GM12878 (cell line): ENCODE data around the gene AP4B1. TPM values are rescaled to one million over a fixed set of nuclear protein-coding genes. Genes with fewer than 3 reads are reported as not detected.

Source experiments
- ATF7 ChIP-seq: fragments of 450-650 bp; IDR thresholded peaks from 2 replicates; pipeline ENCODE4 v1.6.1; 2016; ENCODE audit warnings: low read depth, mild to moderate bottlenecking
- BCL11A ChIP-seq: IDR thresholded peaks from 2 replicates; pipeline ENCODE4 v1.6.1; 2011; ENCODE audit warnings: low read depth, low read length
- BMI1 ChIP-seq: fragments of 450-650 bp; IDR thresholded peaks from 2 replicates; pipeline ENCODE4 v1.6.1; 2016; ENCODE audit warnings: mild to moderate bottlenecking, moderate library complexity, borderline replicate concordance
- CREB1 ChIP-seq: IDR thresholded peaks from 2 replicates; pipeline ENCODE4 v1.6.1; 2012; ENCODE audit warnings: low read depth, mild to moderate bottlenecking, inconsistent platforms
- ETV6 ChIP-seq, 2 experiments: fragments of 450-650 bp in 1 of 2; IDR thresholded peaks in 1 of 2; conservative IDR thresholded peaks in 1 of 2; 2 replicates each; pipeline ENCODE4 v1.6.1; 2014; ENCODE audit warnings: antibody characterized with exemption in 1 of 2, borderline replicate concordance in 1 of 2, low read depth in 1 of 2, mild to moderate bottlenecking in 1 of 2, moderate library complexity in 1 of 2
- IRF5 ChIP-seq: fragments of 450-650 bp; IDR thresholded peaks from 2 replicates; pipeline ENCODE4 v1.6.1; 2017; ENCODE audit warnings: borderline replicate concordance
- JUND ChIP-seq: IDR thresholded peaks from 2 replicates; pipeline ENCODE4 v1.6.1; 2012; ENCODE audit warnings: low read depth, mild to moderate bottlenecking, low read length, improper control_type of control experiment, moderate library complexity
- MTA3 ChIP-seq: IDR thresholded peaks from 2 replicates; pipeline ENCODE4 v1.6.1; 2012; ENCODE audit warnings: low read length, inconsistent platforms, borderline replicate concordance
- MYB ChIP-seq: fragments of 150-350 bp; IDR thresholded peaks from 2 replicates; pipeline ENCODE4 v1.6.1; 2014; ENCODE audit warnings: mild to moderate bottlenecking, low read depth, low read length, borderline replicate concordance
- PKNOX1 ChIP-seq: fragments of 450-650 bp; IDR thresholded peaks from 2 replicates; pipeline ENCODE4 v1.6.1; 2016; ENCODE audit warnings: mild to moderate bottlenecking
- POLR2AphosphoS5 ChIP-seq: IDR thresholded peaks from 2 replicates; pipeline ENCODE4 v1.6.1; 2011; ENCODE audit warnings: mild to moderate bottlenecking, low read length, inconsistent platforms
- RELA ChIP-seq: fragments of 450-650 bp; IDR thresholded peaks from 2 replicates; pipeline ENCODE4 v1.8.0; 2014; ENCODE audit warnings: borderline replicate concordance; ENCODE audit not compliant: partially characterized antibody
- SIX5 ChIP-seq: IDR thresholded peaks from 2 replicates; pipeline ENCODE4 v1.6.1; 2011; ENCODE audit warnings: mild to moderate bottlenecking, low read depth, low read length, moderate library complexity; ENCODE audit not compliant: severe bottlenecking
- SMAD1 ChIP-seq: fragments of 450-650 bp; IDR thresholded peaks from 2 replicates; pipeline ENCODE4 v1.6.1; 2018; ENCODE audit warnings: mild to moderate bottlenecking, low read depth; ENCODE audit not compliant: partially characterized antibody
- SPI1 ChIP-seq: IDR thresholded peaks from 2 replicates; pipeline ENCODE4 v1.6.1; 2011; ENCODE audit warnings: low read depth, mild to moderate bottlenecking, low read length, moderate library complexity, borderline replicate concordance; ENCODE audit not compliant: insufficient read depth
- SREBF2 ChIP-seq: IDR thresholded peaks from 2 replicates; pipeline ENCODE4 v1.6.1; 2012; ENCODE audit warnings: mild to moderate bottlenecking, low read length
- TARDBP ChIP-seq: IDR thresholded peaks from 2 replicates; pipeline ENCODE4 v1.6.1; 2016; ENCODE audit warnings: borderline replicate concordance
- ZSCAN29 ChIP-seq: fragments of 450-650 bp; IDR thresholded peaks from 2 replicates; pipeline ENCODE4 v1.6.1; 2017; ENCODE audit warnings: mild to moderate bottlenecking, moderate library complexity
- ZZZ3 ChIP-seq: IDR thresholded peaks from 2 replicates; pipeline ENCODE4 v1.6.1; 2011; ENCODE audit warnings: low read depth; ENCODE audit not compliant: control insufficient read depth, insufficient read length
- polyA plus RNA-seq, 11 experiments: library from polyadenylated mRNA; depleted of rRNA in 4 of 11; unstranded in 6 of 11; stranded (reverse) in 5 of 11; fragments of >200 nt; fragmentation: Nextera tagmentation in 4 of 11; fragmentation: Illumina TruSeq in 1 of 11; extraction: Ambion mirVana in 4 of 11; extraction: Trizol in 1 of 11; gene quantifications; 1 replicate in 1 of 11; 2 replicates in 10 of 11; pipeline versions ENCODE4 v1.2.1 to v1.2.3, GENCODE V29; 2011 to 2016; ENCODE audit warnings: inconsistent platforms in 2 of 11, missing spikeins in 2 of 11, low read depth in 1 of 11
- total RNA-seq, 4 experiments: library from RNA; depleted of rRNA in 3 of 4; stranded (reverse); fragments of >200 nt in 3 of 4; fragmentation: Illumina TruSeq in 1 of 4; extraction: Trizol in 1 of 4; gene quantifications; 2 replicates each; pipeline versions ENCODE4 v1.2.1 to v1.2.3, GENCODE V29; 2013 to 2021
- TF ChIP-seq, protein P1 (sequence below): IDR thresholded peaks from 2 replicates; pipeline ENCODE4 v1.6.1; 2011; ENCODE audit warnings: borderline replicate concordance, low read depth, mild to moderate bottlenecking, moderate library complexity, low read length; ENCODE audit not compliant: insufficient read depth, poor library complexity, severe bottlenecking
- TF ChIP-seq, protein P2 (sequence below): fragments of 450-650 bp; conservative IDR thresholded peaks from 2 replicates; pipeline ENCODE4 v1.6.1; 2017; ENCODE audit warnings: mild to moderate bottlenecking, moderate library complexity
- TF ChIP-seq, protein P3 (sequence below): fragments of 450-650 bp; IDR thresholded peaks from 2 replicates; pipeline ENCODE4 v1.6.1; 2016; ENCODE audit warnings: mild to moderate bottlenecking

Gene AP4B1
- total and polyA plus RNA-seq, 10 of the 15 experiments (the other 5 are each of a cell fraction or from before 2014, with no cell fraction given), result 27.2 to 61.0 (median 33.0) TPM

DNA sequence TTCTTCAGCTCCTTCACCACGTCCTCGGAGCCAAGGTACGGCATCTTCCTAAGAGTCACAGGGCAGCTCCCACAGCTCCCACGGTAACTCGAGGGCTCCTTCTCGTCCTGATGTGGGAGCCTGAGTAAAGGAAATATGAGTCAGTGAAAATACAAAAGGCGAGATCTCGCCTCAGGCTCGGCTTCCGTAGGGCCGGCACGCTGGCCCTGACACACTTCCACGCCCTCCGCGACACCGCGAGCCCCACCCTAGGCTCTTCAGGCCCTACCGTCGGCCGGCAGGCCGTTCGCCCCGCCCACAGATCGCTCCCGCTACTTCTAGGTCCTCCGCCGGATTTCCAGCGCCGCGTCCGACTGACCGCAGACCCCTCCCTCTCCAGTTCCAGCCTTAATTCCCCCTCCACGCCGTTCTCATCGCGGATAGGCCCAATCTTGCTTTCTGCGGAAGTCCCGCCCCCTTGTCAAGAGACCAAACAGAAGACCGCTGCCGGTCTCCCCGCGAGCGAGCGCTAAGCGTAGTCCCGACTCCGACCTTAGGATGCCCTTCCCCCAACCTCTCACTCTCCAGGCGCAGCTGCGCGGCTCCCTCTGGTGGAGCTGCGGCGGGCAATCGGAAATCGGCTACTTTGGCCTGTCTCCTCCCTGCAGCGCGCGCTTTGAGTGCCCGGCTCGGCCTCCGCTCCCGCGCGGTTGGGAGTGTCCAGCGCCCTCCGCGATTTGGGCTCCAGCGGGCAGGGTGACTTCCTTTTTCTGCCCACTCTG is at the start of gene AP4B1, which contains the start of gene DCLRE1B (continued):
- 0 out of 2 replicates have a peak, but pooled peaks have one; percentile 1 for TF ChIP-seq JUND
- no peak for TF ChIP-seq IRF5
- TF ChIP-seq CREB1, result peak; percentile 47; the same call in 1 of the 2 replicates
- peak; percentile 26 for TF ChIP-seq SIX5
- TF ChIP-seq, protein P1, sequence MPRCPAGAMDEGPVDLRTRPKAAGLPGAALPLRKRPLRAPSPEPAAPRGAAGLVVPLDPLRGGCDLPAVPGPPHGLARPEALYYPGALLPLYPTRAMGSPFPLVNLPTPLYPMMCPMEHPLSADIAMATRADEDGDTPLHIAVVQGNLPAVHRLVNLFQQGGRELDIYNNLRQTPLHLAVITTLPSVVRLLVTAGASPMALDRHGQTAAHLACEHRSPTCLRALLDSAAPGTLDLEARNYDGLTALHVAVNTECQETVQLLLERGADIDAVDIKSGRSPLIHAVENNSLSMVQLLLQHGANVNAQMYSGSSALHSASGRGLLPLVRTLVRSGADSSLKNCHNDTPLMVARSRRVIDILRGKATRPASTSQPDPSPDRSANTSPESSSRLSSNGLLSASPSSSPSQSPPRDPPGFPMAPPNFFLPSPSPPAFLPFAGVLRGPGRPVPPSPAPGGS, result no peak
- no peak; the same call in 1 of the 2 replicates for TF ChIP-seq MTA3
- TF ChIP-seq RELA, result peak; percentile 90
- no peak for TF ChIP-seq SREBF2
- no peak for TF ChIP-seq BMI1
- peak; percentile 73; the same call in 1 of the 2 replicates for TF ChIP-seq POLR2AphosphoS5
- peak; percentile 87 for TF ChIP-seq PKNOX1
- peak; percentile 23; the same call in 1 of the 2 replicates for TF ChIP-seq SPI1
- TF ChIP-seq BCL11A, result no peak
- peak; percentile 84 for TF ChIP-seq TARDBP
- no peak for TF ChIP-seq ZZZ3
- TF ChIP-seq, protein P2, sequence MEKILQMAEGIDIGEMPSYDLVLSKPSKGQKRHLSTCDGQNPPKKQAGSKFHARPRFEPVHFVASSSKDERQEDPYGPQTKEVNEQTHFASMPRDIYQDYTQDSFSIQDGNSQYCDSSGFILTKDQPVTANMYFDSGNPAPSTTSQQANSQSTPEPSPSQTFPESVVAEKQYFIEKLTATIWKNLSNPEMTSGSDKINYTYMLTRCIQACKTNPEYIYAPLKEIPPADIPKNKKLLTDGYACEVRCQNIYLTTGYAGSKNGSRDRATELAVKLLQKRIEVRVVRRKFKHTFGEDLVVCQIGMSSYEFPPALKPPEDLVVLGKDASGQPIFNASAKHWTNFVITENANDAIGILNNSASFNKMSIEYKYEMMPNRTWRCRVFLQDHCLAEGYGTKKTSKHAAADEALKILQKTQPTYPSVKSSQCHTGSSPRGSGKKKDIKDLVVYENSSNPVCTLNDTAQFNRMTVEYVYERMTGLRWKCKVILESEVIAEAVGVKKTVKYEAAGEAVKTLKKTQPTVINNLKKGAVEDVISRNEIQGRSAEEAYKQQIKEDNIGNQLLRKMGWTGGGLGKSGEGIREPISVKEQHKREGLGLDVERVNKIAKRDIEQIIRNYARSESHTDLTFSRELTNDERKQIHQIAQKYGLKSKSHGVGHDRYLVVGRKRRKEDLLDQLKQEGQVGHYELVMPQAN, result no peak; the same call in 1 of the 2 replicates
- peak; percentile 11; the same call in 1 of the 2 replicates for TF ChIP-seq ZSCAN29
- TF ChIP-seq, protein P3, sequence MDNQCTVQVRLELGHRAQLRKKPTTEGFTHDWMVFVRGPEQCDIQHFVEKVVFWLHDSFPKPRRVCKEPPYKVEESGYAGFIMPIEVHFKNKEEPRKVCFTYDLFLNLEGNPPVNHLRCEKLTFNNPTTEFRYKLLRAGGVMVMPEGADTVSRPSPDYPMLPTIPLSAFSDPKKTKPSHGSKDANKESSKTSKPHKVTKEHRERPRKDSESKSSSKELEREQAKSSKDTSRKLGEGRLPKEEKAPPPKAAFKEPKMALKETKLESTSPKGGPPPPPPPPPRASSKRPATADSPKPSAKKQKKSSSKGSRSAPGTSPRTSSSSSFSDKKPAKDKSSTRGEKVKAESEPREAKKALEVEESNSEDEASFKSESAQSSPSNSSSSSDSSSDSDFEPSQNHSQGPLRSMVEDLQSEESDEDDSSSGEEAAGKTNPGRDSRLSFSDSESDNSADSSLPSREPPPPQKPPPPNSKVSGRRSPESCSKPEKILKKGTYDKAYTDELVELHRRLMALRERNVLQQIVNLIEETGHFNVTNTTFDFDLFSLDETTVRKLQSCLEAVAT, result peak; percentile 100
- TF ChIP-seq ATF7, result no peak; the same call in 1 of the 2 replicates
- TF ChIP-seq SMAD1, result peak; percentile 17
- TF ChIP-seq ETV6 (conservative IDR thresholded peaks at IDR 0.05 in 1 of 2, IDR thresholded peaks at IDR 0.05 in 1 of 2; ENCODE audit: borderline replicate concordance in 1 of 2, low read depth in 1 of 2), result peak in 1 of 2 experiments; percentile 94; a peak in 2 of 4 replicates
- peak; percentile 6; the same call in 1 of the 2 replicates for TF ChIP-seq MYB
